Measurements from ENCODE around the gene ERAL1.
"Not testable (repeated sequence)": the region's sequence is repeated elsewhere in the genome, so short reads cannot be mapped to it uniquely, and the experiment has no call there.

ERAL1 gene

DNA sequence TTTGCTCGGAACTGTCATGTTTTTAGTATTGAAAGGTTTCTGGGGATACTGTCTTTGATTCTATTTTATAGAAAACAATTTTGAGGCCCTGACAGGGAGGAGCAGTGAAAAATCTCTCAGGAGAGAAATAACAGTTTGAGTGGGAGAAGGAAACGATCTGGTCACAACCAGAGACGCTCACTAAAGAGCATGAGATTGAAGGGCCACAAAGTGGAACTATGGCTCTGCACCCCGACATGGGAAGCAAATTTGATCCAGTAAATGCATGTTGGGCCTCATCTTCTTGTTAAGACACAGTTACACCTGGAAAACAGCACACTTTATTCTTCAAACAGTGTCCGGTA lies 492 bp downstream of the ERAL1 start:
- no peak for DNase-seq

DNA sequence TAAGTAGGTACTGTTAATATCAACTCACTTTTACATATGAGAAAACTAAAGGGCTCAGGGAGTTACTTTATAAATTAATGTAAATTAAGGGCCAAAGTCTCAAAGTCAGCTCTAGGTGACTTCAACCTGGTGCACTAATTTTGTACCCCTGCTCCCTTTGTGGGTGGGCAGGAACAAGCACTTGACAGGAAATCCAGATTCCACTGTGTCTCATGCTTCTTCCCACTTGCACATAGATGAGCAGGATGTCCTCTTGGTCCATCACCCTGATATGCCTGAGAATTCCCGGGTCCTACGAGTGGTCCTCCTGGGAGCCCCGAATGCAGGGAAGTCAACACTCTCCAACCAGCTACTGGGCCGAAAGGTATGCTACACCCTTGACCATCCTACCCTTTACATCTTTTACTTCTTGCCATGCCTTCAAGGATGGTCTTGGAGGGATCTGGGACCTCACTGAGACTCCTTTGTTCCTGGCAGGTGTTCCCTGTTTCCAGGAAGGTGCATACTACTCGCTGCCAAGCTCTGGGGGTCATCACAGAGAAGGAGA lies 1.3 kb downstream of the ERAL1 start:
- no peak for DNase-seq

DNA sequence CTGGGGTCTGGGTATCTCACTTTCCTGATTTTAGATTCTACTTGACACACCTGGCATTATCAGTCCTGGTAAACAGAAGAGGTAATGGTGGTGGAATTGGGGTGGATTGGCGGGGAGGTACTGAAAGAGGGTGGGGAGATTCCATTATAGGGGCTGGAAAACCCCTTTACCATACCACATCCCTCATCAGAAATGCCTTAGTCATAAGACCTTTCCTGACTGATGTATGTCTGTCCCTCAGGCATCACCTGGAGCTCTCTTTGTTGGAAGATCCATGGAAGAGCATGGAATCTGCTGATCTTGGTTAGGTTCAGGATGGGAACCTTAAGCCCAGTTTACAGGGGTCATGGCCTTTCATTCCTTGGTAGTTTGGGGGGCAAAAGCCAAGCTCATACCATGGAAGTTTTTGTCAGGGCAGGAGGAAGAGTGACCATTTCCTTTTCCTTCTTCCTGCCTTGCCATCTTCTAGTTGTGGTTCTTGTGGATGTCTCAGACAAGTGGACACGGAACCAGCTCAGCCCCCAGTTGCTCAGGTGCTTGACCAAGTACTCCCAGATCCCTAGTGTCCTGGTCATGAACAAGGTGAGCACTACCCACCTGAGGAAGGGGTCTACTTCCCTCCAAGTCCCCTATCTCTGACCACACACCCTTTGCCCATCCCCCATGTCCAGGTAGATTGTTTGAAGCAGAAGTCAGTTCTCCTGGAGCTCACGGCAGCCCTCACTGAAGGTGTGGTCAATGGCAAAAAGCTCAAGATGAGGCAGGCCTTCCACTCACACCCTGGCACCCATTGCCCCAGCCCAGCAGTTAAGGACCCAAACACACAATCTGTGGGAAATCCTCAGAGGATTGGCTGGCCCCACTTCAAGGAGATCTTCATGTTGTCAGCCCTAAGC lies 3.3 kb downstream of the ERAL1 start:
- DNase-seq = no peak

DNA sequence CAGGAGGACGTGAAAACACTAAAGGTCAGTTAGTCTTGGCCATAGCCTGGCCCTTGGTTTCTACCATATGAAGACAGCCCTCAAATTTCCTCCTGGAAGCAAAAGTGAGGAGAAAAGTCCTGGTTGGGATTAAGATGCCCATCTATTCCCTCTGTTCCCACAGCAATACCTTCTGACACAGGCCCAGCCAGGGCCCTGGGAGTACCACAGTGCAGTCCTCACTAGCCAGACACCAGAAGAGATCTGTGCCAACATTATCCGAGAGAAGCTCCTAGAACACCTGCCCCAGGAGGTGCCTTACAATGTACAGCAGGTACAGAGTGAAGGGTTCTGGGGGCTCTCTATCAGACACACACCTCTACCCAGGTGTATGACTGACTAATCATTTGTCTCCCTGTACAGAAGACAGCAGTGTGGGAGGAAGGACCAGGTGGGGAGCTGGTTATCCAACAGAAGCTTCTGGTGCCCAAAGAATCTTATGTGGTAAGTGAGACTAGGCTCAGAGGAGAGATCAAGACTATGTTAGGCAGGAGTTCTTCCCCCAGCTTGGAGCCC lies 4.1 kb downstream of the ERAL1 start:
- no peak for DNase-seq

DNA sequence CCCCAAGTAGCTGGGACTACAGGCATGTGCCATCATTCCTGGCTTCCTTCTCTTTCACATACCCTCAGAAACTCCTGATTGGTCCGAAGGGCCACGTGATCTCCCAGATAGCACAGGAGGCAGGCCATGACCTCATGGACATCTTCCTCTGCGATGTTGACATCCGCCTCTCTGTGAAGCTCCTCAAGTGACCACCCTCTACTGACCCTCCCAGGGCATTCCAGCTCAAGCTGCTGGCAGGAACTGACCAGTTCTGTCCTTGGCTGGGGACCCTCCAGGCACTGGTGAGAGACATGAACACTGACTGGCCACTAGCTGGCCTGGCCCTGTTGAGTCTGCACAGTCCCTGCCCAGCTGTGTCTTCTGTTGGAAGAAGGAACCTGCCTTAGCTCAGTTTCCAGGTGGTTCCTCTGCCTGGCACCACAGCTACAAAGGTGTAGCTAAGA lies 5.6 kb downstream of the ERAL1 start:
- no peak for DNase-seq

DNA sequence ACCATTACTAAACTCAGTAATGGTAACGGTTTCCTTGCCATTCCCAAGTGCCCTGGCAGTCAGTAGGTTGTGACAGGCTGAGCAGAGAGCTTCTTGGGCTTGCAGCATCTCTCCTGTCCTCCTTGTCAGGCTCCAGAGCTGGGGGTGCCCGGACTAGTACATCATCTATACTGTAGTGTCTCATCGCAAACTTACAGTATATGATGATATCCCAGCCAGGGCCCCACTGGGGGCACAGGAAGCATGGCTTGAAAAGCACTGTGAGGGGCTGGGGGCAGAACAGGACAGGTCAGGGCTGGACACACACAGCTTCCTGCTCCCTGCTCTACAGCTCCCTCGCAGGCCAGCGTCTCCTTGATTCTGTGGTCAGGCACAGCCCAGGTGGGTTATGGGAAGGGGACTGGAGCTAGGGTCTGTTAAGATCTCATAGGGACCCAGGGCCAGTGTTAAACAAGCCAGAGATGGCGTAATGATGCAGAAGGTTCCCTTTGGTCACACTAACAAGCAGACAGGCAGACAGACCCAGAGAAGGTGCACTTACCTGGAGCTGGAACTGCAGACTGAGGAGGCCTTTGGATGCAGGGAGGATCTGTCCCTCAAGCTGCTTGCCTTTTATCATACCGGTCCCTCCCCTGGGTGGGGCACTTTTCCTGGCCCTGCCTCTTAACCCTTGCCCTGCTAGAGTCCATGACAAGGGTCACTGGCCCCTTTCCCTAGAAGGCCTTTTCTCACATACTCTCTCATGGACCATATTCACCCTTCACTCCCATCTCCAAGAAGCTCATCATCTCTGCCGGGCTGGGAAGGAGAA lies 6.8 kb downstream of the ERAL1 start:
- DNase-seq = no peak

DNA sequence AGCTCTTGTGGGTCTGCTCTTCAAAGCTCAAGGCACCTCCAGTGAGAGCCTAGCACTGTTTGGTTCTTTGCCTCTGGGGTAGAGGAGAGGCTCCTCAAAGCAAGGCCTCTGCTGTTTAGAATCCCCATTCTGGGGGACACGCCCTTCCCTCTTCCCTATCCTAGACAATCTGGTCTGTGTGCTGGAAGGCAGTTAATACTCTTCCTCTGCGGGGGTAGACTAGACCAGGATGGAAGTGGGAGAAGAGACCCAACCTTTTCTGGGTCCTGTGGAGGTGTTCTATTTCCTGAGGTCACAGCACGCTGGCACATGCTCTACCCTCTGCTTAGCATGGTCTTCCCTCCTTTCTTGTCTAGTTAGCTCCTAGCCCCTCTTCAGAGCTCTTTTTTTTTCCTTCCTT lies 7.7 kb downstream of the ERAL1 start:
- no peak for DNase-seq

DNA sequence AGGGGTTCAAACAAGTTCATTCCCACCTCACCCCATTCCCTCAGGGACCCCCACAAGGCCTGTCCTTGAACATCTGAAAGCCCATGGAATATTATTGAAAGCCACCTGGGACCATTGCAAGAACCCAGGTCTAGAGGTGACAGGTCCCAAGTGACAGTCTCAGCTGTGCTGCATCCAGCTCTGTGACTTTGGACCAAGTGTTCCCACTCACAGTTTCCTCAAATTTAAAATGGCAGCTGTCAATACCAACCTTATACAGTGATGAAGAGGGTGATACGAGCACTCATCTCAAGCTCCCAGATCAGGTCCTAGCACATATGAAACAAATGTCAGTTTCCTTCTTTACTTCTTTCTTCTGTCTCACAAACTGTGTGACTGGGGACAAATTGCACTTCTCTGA lies 9.1 kb downstream of the ERAL1 start:
- DNase-seq = no peak

DNA sequence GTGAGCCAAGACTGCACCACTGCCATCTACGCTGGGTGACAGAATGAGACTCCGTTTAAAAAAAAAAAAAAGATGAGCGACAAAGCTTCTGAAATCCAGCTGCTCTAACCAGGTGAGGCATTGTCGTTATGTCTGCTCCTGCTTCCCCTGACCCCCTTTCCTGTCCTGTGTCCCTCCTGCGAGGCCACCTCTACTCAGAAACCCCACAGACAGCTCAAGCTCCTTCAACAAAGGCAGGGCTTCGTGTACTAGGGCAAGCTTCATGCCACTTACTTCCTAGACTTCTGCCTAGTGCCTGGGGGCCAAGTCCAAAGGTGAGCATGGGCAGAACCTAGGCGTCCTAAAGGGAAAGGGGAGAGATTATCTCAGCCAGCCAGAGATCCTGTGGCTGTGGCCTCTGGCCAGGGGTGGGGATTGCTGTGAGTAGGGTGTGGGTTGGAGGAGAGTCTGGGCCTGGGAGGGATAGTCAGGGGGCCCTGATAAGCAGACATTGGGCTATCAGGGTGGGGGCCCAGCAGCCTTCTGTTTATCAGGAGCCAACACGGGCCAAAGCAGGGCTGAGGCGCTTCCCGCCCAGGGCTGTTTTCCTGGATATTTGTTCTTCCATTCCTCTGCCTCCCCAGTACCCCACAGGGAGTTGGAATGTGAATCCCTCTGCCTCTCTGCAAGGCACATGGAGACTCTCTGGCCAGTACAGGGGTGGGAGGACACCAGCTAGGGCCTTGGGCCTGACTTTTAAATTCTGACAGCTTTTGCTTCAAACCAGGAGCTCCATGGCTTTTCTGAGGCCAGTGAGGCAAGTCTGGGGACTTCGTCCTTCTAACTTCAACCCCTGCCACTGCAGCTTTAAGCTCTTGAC lies 10.4 kb downstream of the ERAL1 start:
- DNase-seq = no peak

DNA sequence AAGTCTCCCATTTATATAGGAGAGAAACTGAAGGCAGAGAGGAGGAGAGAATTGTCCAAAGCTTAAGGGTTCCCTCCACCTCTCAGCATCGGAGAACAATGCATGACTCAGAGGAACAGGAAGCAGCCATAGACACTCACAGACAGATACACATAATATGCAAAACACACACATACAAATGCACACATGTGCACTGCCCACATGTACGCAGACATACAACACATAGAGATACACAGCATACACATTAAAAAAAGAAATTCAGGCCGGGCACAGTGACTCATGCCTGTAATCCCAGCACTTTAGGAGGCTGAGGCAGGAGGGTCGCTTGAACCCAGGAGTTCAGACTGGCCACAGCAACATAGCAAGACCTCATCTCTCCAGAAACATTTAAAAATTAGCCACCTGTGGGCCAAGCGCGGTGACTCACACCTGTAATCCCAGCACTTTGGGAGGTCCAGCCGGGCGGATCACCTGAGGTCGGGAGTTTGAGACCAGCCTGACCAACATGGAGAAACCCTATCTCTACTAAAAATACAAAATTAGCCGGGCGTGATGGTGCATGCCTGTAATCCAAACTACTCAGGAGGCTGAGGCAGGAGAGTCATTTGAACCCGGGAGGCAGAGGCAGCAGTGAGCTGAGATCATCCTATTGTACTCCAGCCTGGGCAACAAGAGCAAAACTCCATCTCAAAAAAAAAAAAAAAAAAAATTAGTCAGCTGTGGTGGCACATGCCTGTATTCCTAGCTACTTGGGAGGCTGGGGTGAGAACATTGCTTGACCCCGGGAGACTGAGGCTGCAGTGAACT lies 11.3 kb downstream of the ERAL1 start:
- no peak for DNase-seq

DNA sequence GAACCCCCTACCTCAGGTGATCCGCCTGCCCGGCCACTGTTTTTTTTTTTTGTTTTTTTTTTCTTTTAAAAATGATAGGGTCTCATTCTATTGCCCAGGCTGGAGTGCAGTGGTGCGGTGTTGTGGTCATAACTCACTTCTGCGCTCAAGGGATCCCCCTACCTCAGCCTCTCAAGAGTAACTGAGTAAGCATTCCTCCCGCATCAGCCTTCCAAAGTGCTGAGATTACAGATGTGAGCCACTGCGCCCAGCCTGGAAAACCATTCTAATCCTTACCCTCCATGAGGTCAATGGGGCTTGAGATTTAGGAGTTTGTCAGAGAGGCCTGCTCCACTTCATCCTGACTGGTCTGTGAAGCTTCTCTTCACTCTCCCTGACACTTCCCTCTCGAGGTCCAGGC lies 12.5 kb downstream of the ERAL1 start:
- DNase-seq = peak; percentile 83

DNA sequence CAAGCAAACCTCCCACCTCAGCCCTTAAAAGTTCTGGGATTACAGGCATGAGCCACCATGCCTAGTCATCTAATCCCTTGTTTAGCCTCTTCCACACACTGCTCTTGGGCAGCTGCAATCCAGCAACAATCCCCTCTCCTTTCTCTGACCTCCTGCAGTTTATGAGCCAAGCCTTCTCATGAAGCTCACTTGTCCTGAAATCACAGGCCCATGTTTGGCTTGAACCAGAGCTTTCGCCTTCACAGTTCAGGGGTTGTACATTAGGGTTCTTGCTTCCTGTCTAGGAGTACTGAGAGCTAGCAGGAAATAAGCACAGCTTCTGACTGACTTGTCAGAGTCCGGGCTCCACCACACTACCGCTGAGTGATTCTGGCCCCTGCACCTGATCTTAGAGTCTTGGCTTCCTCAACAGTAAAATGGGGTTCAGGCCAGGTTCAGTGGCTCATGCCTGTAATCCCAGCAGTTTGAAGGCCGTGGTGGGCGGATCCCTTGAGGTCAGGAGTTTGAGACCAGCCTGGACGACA lies 16.3 kb downstream of the ERAL1 start:
- DNase-seq = no peak

DNA sequence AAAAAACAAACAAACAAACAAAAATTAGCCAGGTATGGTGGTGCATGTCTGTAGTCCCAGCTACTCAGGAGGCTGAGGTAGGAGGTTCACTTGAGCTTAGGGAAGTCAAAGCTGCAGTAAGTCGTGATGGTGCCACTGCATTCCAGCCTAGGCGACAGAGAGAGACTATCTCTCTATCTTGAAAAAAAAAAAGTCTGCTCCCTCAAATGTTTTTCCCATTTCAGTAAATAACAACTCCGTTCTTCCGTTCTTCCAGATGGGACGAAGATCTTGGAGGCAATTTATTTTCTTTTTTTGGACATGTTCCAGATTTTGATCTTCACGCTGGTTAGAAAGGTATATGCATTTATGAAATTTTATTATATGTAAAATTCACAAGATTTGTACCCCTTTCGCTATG lies 19.0 kb downstream of the ERAL1 start:
- no peak for DNase-seq

DNA sequence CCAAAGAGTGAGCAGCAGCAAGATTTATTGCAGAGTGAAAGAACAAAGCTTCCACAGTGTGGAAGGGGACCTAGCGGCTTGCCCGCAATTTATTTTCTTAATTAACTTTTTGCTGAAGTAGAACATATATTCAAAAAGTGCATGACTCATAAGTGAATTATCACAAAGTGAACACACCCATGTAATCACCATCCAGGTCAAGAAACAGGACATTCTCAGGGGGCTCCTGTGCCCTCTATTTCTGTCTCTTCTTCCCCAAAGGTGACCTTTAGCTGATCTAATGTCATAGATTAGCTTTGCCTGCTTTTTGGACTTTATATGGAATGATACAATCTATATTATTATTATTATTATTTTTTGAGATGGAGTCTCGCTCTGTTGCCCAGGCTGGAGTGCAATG lies 19.9 kb downstream of the ERAL1 start:
- DNase-seq = no peak

DNA sequence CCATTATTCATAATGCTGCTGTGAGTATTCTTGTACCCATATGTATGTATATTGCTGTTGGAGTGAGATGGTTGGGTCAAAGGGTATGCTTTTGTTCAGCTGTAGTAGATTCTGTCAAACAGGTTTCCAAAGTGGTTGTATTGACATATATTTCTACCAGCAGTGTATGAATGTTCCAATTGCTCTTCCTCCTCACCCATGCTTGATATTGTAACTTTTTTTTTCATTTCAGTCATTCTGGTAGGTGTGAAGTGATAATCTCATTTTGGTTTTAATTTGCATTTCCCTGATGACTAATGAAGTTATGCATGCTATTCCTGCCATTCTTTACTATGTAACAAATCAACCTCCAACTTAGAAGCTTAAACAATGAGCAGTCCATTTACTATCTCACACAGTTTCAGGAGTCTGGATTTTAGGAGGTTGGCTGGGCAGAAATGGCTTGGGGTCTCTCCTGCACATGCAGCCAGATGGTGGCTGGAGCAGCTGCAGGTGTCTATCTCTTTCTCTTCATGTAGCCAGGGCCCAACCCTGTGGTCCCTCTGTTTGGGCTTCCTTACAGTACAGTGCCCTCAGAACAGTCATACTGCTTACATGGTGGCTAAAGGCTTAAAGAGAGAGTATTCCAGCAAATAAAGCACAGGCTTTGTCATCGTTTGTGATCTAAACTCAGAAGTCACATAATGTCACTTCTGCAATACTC lies 21.2 kb downstream of the ERAL1 start:
- no peak for DNase-seq

DNA sequence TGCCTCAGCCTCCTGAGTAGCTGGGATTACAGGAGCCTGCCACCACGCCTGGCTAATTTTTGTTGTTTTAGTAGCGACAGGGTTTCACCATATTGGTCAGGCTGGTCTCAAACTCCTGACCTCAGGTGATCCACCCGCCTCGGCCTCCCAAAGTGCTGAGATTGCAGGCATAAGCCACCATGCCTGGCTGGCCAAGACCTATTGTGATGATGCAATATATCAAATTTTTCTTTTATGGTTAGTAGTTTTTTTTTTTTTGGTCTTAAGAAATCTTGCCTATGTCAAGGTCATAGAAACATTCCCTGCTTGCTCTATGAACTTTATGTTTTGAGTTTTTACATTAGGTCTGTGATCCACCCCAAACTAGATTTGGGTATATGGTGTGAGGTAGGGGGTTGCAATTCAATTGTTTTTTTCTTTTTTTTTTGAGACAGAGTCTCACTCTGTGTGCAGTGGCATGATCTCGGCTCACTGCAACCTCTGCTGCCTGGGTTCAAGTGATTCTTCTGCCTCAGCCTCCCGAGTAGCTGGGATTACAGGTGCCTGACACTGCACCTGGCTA lies 22.4 kb downstream of the ERAL1 start:
- not testable (repeated sequence) for DNase-seq

DNA sequence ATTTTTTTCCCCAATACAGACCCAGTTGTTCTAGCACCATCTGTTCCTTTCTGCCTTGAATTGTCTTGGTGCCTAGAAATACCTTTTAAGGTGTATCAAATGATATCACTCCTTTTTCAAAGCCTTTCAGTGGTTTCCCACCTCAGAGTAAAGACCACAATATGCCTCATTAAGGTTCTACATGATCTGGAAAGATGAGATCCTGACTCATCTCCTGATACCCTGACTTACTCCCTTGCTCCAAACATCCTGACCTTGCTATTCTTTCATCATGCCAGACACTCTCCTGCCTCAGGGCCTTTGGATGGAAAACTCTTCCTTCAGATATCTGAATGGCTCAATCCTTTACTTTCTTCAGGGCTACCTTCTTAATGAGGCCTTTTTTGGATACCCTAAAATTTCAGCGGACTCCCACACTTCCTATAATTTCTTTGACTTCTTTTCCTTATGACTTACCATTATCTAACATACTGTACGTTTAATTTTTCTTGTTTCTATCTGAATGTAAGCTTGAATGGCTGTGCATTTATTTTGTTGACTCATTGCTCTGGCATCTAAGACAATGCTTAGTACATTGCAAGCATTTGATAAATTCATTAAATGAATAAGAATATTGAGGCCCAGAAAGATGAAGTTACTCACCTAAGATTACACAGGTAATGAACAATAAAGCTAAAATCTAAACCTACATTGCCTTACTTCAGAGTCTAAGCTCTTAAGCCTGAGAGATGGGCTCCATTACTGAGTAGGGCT lies 23.5 kb downstream of the ERAL1 start:
- no peak for DNase-seq

DNA sequence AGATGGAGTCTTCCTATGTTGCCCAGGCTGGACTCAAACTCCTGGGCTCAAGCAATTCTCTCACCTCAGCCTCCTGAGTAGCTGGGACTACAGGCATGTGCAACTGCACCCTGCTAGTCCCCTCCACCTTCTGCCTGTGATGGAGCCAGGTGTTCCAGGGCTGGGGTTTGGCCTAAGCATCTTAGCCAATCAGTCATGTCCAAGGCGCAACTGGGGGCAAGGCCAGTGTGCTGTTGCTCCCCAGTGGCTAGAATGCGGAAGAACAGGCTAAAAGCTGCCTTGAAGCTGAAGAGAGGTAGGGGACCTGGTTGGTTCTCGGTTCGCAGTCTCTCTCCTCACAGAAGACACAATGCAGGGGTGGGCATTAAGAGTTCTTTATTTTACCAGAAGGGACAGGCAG lies 24.2 kb downstream of the ERAL1 start:
- DNase-seq = peak; percentile 27

DNA sequence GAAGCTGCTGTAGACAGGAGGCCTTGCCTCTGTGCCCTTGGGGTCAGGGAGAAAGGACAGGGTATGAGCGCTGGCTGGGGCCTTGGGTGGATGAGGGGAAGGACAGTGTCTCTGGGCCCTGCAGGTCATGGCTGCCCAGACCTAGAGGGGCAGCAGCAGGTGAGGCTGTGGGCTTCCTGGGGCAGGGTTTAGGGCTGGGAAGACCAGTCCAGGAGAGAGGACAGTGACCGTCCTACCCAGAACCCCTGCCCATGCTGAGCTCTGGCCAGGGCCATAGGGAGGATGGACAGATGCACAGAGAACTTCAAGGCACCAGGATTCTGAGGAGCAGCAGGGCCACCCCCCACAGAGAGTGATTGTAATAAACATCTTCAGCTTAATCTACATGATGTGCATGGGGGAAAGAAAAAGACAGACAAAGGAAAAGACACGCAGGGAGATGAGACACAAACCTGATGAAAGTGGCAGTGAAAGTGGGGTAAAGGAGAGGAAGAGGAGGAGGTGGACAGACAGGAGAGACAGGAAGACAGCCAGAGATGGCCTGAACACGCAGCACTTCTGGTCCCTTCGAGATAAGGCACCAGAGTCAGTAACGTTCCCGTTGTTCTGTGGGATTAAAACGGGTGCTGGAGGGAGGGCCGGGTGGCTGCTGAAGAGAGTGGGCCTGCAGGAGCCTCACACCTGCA lies 25.2 kb downstream of the ERAL1 start:
- DNase-seq = no peak
